ENCODE results near the gene BBOF1.
"Not testable (repeated sequence)": the region's sequence is repeated elsewhere in the genome, so short reads cannot be mapped to it uniquely, and the experiment has no call there.

The BBOF1 gene, protein sequence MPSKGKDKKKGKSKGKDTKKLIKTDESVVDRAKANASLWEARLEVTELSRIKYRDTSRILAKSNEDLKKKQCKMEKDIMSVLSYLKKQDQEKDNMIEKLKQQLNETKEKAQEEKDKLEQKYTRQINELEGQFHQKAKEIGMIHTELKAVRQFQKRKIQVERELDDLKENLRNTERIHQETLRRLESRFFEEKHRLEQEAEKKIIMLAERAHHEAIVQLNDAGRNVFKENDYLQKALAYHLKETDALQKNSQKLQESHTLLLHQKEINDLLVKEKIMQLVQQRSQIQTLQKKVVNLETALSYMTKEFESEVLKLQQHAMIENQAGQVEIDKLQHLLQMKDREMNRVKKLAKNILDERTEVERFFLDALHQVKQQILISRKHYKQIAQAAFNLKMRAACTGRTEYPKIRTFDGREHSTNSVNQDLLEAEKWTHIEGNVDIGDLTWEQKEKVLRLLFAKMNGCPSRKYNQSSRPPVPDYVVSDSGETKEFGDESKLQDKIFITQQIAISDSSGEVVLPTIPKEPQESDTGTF

DNA sequence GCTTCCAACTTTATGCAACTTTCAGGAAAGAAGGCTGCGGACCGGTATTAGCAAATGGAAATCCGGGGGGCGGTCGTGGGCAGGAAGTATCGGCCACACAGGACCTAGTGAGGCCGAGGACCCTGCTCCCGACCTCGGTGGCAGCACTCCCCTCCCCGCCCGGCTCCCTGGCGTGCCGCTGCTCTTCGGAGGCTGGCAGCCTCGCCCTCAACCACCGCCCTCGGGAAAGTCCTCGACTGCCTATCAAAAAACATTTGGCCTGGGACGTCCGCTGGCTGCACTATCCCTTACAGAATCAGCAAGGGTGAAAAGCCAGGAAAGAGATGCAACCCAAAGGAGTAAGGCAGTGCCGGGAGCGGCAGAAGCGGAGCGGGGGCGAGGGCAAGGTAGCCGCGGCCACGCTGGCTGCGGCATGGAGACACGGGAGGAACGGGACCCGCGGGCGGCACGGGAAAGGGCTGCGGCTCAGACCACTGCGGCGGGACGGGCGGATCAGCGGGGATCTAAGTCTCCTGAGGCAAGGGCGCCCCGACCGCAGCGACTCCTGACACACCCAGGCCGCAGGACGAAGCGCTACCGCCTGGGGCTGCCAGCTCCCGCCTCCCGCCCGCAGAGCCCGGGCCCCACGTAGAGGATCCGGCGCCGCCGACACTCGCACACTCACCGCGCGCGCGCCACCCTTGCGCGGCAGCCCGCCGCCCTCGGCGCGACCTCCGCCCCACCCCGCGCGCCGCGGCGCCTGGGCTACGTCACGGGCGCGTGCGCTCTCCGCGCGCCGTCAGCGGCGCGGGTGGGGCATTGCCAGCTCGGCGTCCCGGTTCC is at the start of gene BBOF1, which contains the start of gene ENTPD5:
Gene BBOF1 (plus strand): TSS at position 764 of the 822 bp plus-strand sequence. CDS start 130 bp downstream, outside the sequence.
Gene ENTPD5 (minus strand): TSS at position 703 of the 822 bp plus-strand sequence. CDS start 31,186 bp downstream, outside the sequence.
- peak; percentile 52 to 70 (median 69) for DNase-seq (ENCODE audit: low read depth in 3 of 3, low spot score in 1 of 3)

DNA sequence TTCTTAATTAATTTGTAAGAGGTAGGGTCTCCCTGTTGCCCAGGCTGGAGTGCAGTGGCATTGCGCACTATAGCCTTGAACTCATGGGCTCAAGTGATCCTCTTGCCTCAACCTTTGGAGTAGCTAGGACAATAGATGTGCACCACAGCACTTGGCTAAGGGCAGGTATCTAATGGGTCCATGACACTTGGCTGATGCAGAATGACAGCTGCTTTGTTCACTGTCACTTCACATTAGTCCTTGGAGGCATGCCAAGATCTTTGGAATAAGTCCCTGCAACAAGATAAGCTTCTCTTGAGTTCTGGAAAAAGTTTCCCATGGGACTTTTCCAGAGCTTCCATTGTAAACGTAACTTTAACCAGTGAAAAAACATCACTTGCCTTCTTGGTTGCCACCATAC is 45.7 kb upstream of the BBOF1 start:
- no peak for DNase-seq (ENCODE audit: low read depth in 3 of 3, low spot score in 1 of 3)

DNA sequence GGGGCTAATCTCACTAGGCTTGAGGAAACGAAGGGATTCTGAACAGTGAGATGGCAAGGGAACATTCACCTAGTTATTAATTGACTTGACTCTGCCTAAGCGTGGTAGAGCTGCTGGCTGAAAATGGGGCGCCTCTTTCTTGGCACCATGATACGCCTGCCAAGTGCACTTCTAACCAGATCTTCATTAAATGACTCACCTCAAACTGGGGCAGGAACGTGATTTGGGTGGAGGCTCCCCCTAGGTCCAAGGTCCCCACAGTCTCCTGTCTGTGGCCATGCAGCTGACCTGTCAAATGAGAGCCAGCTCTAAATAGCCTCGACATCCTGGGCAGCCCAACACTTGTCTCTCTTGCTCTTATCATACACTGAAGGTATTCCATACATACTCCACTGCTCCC is 43.0 kb upstream of the BBOF1 start:
- no peak for DNase-seq (ENCODE audit: low read depth in 3 of 3, low spot score in 1 of 3)

DNA sequence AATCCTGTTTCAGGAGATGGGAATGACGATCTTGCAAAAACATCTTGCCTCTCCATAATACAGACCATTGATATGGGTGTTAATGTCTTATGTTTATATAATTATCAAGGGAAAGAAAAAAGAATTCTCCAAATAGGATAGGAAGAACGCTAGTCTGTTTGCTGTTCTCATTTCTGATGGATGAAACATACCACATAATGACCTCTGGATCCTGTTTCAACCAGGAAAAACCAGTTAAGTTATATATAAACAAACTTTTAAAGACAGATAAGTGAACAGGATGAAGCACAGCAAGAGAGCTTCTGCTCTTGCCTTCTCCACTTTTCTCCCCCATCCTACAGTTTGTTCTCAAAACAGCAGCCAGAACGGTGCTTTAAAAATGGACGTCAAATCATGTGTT is 41.3 kb upstream of the BBOF1 start:
- no peak for DNase-seq (ENCODE audit: low read depth in 3 of 3, low spot score in 1 of 3)

DNA sequence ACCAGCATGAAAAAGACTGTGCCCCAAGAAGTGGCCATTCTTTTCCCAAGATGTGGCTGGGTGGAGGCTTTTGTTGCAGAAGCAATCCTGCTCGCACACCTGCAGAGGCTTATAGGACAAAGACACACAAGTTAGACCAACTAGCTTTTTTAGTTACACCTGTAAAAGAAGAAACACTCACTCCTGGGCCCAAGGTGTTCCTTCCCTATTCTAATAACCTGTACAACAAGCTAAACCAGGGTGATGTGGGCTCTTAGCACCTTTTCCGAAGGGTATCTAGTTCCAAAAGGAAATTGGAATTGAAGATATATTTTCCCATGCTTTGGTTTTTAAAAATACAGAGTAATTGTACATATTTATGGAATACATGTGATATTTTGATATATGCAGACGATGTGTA is 31.1 kb upstream of the BBOF1 start:
- no peak for DNase-seq (ENCODE audit: low read depth in 3 of 3, low spot score in 1 of 3)

DNA sequence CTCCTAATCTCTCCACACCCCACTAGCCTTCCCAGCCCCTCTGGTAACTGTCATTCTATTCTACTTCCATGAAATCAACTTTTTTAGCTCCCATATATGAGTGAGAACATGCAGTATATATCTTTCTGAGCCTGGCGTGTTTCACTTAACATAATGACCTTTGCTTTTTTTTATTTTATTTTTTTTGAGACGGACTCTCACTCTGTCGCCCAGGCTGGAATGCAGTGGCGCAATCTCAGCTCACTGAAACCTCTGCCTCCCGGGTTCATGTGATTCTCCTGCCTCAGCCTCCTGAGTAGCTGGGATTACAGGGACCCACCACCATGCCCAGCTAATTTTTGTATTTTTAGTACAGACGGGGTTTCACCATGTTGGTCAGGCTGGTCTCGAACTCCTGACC is 30.5 kb upstream of the BBOF1 start:
- not testable (repeated sequence) for DNase-seq (ENCODE audit: low read depth in 3 of 3, low spot score in 1 of 3)

DNA sequence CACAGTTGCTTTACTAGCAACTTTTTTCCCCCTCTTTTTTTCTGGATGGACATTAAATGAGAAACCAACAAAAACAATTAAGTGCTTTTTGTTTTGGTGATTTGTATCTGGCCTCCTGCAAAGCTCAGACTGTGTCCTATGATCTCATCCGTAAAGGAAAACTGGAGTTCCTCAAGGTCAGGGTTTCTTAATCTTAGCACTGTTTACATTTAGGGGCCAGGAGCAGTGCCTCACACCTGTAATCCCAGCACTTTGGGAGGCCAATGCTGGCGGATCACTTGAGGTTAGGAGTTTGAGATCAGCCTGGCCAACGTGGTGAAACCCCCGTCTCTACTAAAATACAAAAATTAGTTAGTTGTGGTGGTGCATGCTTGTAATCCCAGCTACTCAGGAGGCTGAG is 28.1 kb upstream of the BBOF1 start:
- no peak for DNase-seq (ENCODE audit: low read depth in 3 of 3, low spot score in 1 of 3)

DNA sequence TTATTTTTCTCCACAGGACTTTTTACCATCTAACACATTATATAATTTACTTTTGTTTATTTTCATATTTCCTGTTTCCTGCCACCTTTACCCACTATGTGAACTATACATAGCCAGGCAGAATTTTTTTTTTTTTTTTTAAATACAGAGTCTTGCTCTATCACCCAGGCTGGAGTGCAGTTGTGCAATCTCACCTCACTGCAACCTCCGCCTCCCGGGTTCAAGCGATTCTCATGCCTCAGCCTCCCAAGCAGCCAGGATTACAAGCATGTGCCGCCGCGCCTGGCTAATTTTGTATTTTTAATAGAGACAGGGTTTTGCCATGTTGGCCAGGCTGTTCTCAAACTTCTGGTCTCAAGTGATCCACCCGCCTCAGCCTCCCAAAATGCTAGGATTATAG is 24.2 kb upstream of the BBOF1 start:
- not testable (repeated sequence) for DNase-seq (ENCODE audit: low read depth in 3 of 3, low spot score in 1 of 3)

DNA sequence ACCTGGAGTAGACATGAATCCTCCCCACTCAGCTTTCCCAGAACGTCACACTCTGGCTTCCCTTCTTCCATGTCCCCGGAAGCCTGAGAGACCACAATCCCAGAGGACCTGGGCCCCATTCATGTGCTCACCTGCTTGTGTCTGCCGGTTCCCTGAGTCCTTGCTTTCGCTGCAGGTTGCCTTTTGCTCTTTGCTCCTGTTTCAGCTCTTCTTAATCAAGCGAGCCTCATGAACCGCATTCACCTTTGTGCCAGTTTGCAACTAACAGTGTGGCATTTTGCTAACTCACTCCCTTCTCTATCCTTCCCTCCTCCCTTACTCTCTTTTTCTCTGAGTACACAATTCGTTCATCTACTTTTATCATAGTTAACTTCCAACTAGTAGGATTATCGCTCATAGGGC is 23.2 kb upstream of the BBOF1 start:
- no peak for DNase-seq (ENCODE audit: low read depth in 3 of 3, low spot score in 1 of 3)

DNA sequence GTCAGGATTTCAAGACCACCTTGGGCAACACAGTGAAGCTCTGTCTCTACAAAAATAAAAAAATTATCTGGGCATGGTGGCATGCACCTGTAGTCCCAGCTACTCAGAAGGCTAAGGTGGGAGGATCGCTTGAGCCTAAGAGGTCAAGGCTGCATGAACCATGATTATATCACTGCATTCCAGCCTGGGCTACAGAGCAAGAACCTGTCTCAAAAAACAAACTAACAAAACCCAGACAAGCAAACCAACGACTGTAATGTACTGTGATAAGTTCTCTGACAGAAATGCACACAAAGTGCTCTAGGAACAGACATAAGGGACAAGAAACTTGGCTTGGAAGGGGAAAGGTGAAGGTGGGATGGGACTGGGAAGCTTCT is 22.4 kb upstream of the BBOF1 start:
- DNase-seq (ENCODE audit: low read depth in 3 of 3, low spot score in 1 of 3): no peak

DNA sequence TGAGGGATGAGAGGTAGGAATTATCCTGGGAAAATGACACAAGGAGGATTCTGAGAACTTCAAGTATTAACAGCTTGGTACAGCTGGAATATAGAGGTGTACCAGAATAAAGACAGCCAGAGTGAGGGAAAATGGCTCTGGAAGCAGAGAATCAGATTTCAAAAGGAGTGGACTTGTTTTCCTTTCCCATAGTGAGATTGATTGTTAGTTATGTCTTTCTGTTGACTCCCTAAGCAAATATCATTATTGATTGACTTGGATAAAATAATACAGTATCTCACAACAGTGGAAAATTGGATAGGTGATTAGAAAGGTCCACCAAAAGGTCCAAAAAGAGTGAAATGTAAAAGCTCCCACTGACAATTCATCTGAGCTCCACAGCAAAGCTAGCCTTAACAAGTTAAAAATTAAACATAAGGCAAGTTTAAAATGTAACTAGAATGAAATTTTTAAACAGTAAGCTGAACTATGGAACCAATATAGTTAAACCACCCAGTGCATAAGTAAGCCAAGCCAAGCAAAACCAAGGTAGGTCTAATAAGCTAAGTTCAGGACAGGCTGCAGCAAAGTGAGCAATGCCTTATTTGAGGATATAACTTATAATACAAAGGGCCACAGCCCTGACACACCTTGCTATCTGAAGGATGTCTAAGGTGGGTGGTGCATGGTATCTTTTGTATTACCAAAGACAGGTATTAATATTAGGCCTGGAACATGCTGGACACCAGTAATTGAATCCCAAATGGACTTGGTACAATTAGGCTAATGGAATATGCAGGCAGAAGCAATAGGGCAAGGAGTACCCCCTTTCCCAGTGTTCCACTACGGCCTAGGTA is 21.8 kb upstream of the BBOF1 start:
- DNase-seq (ENCODE audit: low read depth in 3 of 3, low spot score in 1 of 3): no peak

DNA sequence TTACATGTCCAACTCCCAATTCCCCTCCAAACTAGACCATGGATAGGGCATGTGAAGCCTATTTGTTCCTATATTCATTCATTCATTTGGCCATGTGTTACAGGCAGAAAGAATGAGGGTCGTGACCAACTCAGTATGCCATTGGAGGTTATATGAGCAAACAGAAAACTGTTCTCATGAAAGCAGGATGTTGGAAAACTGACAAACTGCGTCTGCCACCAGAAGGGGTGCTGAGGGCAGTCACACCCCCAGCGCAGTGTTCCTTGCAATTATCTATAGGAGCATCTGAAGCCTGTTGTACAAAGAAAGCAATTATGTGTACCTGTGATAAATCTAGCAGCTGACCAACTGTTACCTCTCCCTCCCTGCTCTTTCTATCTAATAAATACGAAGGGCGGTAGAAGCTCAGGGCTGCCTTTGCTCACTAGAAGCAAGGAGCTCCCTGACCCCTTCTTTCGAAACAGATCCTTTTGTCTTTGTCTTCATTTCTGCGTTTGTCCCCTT is 21.2 kb upstream of the BBOF1 start:
- DNase-seq (ENCODE audit: low read depth in 3 of 3, low spot score in 1 of 3): no peak

DNA sequence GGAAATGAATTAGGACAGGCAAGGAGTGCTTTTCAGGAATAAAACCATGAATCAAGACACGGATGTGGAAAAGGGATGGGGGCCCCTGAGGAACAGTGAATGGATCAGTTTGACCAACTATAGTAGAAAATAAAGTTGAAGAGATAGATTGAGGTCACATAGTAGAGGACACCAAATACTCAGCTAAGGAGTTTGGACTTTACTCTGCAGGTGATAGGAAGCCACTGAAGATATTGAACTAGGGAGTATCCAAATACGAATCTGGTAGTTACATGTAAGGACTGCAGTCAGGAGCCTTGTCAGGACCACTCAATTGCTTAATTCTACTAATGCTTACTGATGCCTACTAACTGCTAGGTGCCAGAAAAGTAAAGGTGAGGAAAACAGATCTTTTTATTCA is 20.4 kb upstream of the BBOF1 start:
- no peak for DNase-seq (ENCODE audit: low read depth in 3 of 3, low spot score in 1 of 3)

DNA sequence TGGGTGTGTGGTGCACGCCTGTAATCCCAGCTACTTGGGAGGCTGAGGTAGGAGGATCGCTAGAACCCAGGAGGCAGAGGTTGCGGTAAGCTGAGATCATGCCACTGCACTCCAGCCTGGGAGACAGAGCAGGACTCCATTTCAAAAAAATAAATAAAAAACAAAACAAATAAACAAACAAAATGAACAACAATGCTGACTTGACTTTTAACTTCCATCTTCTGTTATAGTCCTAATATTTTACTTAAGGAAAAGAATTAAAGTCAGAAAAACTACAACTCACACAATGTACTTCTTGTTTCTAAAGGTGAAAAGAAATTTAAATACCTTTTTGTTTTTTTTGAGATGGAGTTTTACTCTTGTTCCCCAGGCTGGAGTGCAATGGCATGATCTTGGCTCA is 13.5 kb upstream of the BBOF1 start:
- DNase-seq (ENCODE audit: low read depth in 3 of 3, low spot score in 1 of 3): not testable (repeated sequence)

DNA sequence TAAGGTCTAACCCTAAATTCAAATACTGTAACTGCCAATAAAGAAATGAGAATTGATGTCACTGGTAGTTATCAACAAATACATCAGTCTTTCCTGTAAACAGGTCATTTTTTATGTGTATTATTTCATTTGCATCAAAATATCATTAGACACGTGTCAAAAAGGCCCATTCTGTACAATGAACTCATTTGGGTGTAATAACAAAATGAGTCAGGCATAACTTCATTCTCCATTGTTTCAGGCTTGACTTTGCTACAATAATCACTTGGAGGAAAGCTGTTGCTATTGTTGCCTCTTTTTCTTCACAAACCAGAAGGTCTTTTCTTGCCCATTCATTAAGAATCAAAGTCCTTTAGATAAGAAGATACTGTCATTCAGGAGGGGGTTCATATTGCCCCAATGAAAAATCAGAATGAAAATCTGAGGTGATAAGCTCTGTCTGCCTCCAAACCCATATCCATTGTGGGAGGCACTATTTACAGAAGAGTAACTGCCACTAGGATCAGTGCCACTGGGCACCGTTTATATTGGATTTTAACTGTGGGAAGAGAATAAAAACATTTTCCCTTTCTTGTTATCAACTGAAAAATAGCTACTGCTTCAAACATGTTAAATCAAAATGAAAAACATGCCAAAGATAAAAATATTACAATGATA is 10.2 kb upstream of the BBOF1 start:
- DNase-seq (ENCODE audit: low read depth in 3 of 3, low spot score in 1 of 3): no peak

DNA sequence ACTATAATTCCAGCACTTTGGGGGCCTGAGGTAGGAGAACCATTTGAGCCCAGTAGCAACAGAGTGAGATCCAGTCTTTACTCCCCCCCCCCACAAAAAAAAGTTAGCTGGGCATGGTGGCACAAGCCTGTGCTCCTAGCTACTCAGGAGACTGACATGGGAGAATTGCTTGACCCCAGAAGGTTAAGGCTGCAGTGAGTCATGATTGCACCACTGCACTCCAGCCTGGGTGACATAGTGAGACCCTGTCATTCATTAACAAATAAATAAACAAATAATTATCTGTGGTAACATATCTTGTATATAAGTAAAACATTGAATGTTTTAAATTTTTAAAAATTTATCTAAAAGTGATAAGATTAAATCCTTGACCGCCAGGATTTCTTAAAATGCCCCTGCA is 4.8 kb upstream of the BBOF1 start:
- DNase-seq (ENCODE audit: low read depth in 3 of 3, low spot score in 1 of 3): no peak

DNA sequence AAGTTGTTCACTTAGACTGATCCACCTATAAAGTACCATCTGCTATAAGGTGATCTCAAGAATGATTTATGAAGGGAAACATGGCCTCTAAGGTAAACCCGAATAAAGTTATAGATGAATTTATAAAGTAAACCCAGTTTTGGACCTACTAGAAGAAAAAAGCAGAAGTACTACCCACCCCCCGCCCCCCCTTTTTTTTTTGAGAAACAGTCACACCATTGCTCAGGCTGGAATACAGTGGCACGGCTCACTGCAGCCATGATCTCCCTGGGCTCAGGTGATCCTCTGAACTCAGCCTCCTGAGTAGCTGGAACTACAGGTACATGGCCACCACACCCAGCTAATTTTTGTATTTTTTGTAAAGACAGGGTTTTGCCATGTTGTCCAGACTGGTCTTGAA is 4.0 kb upstream of the BBOF1 start:
- no peak for DNase-seq (ENCODE audit: low read depth in 3 of 3, low spot score in 1 of 3)

DNA sequence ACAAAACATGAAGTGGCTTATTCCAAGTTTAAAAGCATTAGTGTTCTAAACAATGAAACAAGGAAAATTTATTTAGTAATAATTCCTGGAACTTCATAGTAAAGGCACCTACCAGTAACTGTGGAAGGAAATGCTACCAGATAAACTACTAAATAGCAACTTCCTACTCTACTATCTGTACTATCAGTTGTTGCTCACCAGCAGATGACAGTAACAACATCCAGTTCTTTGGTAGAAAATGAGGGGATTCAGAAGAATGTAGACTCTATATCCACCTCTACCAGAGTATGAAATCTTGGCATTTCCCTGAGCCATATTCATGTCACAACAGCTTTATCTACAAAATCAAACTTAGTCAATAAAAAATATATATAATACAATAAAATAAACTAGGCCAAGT is 3.2 kb upstream of the BBOF1 start:
- no peak for DNase-seq (ENCODE audit: low read depth in 3 of 3, low spot score in 1 of 3)

DNA sequence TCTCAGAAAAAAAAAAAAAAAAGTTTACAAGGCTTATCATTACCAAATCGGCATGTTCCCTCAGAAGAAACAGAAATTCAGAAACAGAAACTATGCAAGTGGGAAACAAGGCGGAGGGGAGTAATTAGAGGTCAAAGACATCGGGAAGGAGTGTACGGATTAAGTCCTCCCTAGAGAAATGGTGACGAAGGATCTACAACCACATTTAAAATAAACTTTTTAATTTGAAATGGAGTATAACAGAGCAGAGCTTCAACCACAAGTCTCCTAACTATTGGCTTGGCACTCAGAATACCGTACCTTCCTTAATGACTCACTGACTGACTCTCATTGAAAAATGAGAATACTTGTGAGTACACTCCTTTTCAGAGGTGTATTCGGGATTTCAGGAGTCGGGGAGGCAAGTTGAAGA is 969 bp upstream of the BBOF1 start:
- no peak for DNase-seq (ENCODE audit: low read depth in 3 of 3, low spot score in 1 of 3)

DNA sequence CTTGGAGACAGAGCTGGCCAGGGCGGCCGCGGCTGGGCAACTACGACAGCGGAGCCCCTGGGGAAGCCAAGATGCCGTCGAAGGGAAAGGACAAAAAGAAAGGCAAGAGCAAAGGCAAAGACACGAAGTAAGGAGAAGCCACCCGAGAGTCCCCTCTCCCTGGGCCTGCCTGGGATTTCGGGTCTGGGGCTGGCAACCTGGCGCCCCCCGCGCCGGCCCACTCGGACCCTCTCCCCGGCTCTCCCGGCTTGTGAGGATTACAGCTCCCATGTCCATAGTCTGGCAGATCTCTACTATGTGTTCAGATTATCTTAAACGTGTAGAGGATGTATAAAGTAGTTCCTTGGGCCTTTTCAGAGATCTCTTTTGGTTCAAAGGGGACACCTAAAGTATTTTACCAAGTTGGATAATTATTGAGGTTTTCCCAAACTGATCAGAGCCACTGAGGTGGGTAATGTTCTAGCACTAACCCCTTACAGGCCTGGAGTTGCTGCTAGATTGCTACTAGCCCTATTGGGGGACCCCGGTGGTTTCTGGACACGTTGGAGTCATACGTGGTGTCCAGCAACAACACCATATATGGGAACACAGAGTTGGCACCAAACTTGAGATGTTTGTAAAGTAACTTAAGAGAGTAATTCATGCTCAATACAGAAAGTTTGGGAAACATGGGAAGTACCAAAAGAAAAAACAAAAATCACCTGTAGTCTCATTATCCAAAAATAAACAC is 424 bp downstream of the BBOF1 start:
- no peak for DNase-seq (ENCODE audit: low read depth in 3 of 3, low spot score in 1 of 3)
